HG02610 (cell line): ENCODE measurements around the gene ELOVL7.
"Not testable (repeated sequence)": the region's sequence is repeated elsewhere in the genome, so short reads cannot be mapped to it uniquely, and the experiment has no call there.

Experiments
- ATAC-seq: cut with Tn5 transposase; IDR thresholded peaks from one replicate; pipeline ENCODE4 v1.9.1; 2021; ENCODE audit warnings: mild to moderate bottlenecking, moderate library complexity; ENCODE audit not compliant: unreplicated experiment

The ELOVL7 gene

DNA sequence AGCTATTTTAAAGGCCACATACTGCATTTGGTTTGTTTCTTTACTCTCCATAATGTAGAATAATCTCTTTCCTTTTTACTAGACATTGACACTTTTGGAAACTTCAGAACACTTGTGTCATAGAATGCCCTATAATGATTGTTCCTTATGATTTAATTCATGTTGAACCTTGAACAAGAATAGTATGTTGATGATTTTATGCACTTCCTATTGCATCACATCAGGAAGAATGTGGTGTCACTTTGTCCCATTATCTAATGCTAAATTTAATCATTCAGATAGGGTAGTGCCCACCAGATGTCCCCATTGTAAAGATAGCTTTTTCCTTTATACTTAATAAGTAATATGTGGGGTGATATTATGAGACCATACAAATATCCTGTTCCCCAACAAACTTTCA lies 124.7 kb downstream of the ELOVL7 start:
- ATAC-seq, result no peak

DNA sequence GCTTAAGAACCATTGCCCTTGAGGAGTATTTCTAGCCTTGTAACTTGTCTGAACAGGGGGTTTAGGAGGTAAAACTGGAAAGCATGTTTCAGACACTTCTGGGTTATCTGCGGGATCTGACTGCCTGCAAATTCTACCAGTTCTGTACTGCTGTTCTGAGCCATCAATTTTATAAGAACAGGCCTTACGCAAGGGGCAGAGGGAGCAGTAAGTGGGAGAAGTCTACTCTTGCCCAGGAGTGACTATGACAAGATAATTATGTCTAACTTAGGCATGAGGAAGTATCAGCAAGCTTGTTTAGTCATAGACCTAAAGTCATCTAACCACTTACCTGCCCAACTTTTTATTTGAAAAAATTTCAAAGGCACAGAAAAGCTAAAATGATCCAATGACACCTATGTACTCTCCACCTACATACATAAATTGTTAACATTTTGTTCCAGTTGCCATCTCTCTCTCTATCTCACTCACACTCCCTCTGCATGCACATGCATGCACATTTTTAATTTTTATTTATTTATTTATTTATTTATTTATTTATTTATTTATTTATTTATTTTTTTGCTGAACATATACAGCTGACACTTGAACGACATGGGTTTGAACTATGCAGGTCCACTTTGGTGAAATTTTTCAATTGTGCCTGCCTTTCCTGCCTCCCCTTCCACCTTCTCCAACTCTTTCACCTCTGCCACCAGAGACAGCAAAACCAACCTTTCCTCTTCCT lies 125.7 kb downstream of the ELOVL7 start:
- no peak for ATAC-seq

GRCh38 chr5:60715201-60715928 lies 128.7 kb downstream of the ELOVL7 start:
- not testable (repeated sequence) for ATAC-seq

DNA sequence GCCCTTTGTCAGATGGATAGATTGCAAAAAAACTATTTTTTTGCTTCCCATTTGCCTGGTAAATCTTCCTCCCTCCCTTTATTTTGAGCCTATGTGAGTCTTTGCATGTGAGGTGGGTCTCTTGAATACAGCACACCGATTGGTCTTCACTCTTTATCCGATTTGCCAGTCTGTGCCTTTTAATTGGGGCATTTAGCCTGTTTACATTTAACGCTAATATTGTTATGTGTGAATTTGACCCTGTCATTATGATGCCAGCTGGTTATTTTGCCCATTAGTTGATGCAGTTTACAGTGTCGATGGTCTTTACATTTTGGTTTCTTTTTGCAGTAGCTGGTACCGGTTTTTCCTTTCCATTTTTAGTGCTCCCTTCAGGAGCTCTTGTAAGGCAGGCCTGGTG lies 131.1 kb downstream of the ELOVL7 start:
- ATAC-seq, result no peak

GRCh38 chr5:60711892-60712291 lies 132.2 kb downstream of the ELOVL7 start:
- ATAC-seq, result not testable (repeated sequence)

DNA sequence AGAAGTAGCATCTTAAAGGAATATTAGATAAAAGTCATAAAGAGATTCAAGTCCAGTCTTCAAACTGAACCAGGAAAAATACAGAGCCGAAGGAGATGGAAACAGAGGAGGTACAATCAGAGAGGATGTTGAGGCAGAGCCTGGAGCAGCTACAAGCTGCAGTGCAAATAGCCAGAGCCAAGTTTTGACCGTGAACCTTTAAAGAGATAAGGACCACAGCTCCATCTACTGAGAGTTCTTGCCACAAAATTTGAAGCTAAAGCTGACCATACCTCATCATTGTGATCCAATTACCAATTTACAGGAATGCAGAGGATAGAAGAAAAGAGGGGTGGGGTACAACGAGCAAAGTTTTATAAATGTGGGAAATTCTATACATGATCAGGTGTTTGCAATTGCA lies 133.7 kb downstream of the ELOVL7 start:
- no peak for ATAC-seq

GRCh38 chr5:60705144-60705543 lies 138.9 kb downstream of the ELOVL7 start:
- ATAC-seq, result no peak

- no peak for ATAC-seq
These were observed 140.1 kb downstream of the ELOVL7 start for GRCh38 chr5:60703944-60704343.
